ENCODE data around the gene HHAT. TPM values are rescaled to one million over a fixed set of nuclear protein-coding genes. Genes with fewer than 3 reads are reported as not detected.
"Not testable (repeated sequence)": the region's sequence is repeated elsewhere in the genome, so short reads cannot be mapped to it uniquely, and the experiment has no call there.

Gene HHAT
- total and polyA plus RNA-seq, 9 of the 15 experiments (the other 6 are each of a cell fraction or from before 2014, with no cell fraction given): 0.07 to 0.16 (median 0.13) TPM; not detected in 1

DNA sequence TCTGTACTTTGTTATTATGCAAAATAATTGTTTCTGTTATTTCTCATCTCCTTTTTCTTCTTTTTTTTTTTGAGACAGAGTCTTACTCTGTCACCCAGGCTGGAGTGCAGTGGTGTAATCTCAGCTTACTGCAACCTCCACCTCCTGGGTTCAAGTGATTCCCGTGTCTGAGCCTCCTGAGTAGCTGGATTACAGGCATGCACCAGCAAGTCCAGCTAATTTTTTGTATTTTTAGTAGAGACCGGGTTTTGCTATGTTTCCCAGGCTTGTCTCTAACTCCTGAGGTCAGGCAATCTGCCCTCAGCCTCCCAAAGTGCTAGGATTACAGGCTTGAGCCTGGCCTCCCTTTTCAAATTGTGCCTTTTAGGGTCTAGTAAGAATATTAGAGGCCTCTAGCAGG lies 77.6 kb downstream of the HHAT start:
- not testable (repeated sequence) for H3K4me3 ChIP-seq; ATAC-seq; BruUV-seq (replicated peaks); H2AFZ ChIP-seq (ENCODE audit: low read depth, low read length); H3K9me3 ChIP-seq (replicated peaks; ENCODE audit: control insufficient read depth, insufficient read depth, low read depth, low read length); H3K4me1 ChIP-seq (replicated peaks in 1 of 2; ENCODE audit: control insufficient read depth in 2 of 2, insufficient read depth in 2 of 2, low read length in 2 of 2); H3K9me1 ChIP-seq (ENCODE audit: control insufficient read depth, insufficient read depth, low read length); H3K4me2 ChIP-seq (ENCODE audit: insufficient read depth, low read length); H4K20me1 ChIP-seq (replicated peaks; ENCODE audit: control insufficient read depth, insufficient read depth, low read length); H3K79me2 ChIP-seq (ENCODE audit: control insufficient read depth, insufficient read depth, low read length); H3K27ac ChIP-seq (ENCODE audit: extremely low read depth, low read depth, low read length); H3K27me3 ChIP-seq (ENCODE audit: control insufficient read depth in 2 of 2, insufficient read depth in 2 of 2, low read length in 2 of 2); H3K36me3 ChIP-seq (ENCODE audit: control insufficient read depth, insufficient read depth, low read length); H3K9ac ChIP-seq (ENCODE audit: insufficient read depth in 1 of 2, low read depth in 2 of 2, low read length in 2 of 2); DNase-seq (ENCODE audit: extremely low read depth in 1 of 4, low spot score in 3 of 4); FAIRE-seq
- ChIA-PET POLR2A (interaction anchor here (0.7 kb wide), 1 partner anchor 800 kb away, joined by 4 read pairs; no protein-coding TSS in a partner anchor), CTCF (ENCODE audit: low intra/inter-chr PET ratio) (interaction anchor here (0.6 to 1.9 kb wide), 3 partner anchors 141 to 730 kb away, joined by 4 to 18 read pairs (median 8); partner anchors contain the start of gene KCNH1)
- in situ Hi-C loops (cut with MboI): loop anchor here (10.0 to 25.0 kb wide), 2 partner anchors 728 to 1256 kb away; partner anchors contain the start of gene KCNH1
- intact Hi-C loops (cut with micrococcal nuclease): loop anchor here (5.0 kb wide), 1 partner anchor 176 kb away; no protein-coding TSS in a partner anchor
- WGBS (ENCODE audit: insufficient coverage, low coverage, missing lambda C conversion rate): 0% methylated on average over 2 of the region's 2 CpGs

DNA sequence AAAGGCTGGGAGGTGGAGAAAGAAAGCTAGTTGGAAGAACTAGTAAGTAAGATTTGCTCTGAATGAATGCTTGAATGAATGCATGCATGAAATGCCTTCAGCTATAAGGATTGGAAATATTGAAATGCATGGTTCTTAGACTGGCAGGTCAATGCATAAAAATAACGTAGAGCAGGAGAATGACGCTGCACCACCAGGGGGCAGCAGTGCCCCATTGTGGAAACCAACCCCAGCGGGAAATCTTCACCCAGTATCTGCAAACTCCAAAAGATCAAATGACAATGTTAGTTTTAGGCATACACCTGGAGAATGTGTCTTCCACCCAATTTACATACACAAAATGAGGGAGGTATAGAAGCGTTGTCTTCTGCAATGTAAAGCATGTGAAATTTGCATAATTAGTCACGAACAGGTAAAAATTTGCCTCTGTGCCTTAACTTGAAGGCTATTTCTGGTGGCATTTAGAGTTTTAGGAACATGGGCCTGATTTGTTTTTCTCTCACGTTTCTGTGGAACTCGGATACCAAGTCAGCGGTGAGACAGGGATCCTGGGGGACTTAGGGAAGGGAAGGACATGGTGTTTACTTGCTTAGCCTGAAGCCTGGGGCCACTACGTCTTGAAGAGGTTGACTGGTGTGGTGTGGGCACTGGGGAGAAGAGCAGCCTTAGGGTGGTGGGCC lies 78.6 kb downstream of the HHAT start:
- ChIA-PET POLR2A (no interaction called here), CTCF (ENCODE audit: low intra/inter-chr PET ratio) (interaction anchor here (0.5 to 1.9 kb wide), 7 partner anchors 477 to 1656 kb away, joined by 3 to 18 read pairs (median 5); partner anchors contain the start of gene KCNH1)
- no TSS peak for BruUV-seq (replicated peaks)
- H3K9me3 ChIP-seq (replicated peaks; ENCODE audit: control insufficient read depth, insufficient read depth, low read depth, low read length): no peaks in the 10 kb centered on the region
- intact Hi-C loops (cut with micrococcal nuclease): loop anchor here (1.0 to 5.0 kb wide), 2 partner anchors 175 to 727 kb away; partner anchors contain the start of gene KCNH1
- peak; percentile 68 to 75 (median 71) for DNase-seq (ENCODE audit: extremely low read depth in 1 of 4, low spot score in 3 of 4)
- no peak overlapping the region for H3K4me3 ChIP-seq
- no peak overlapping the region for H2AFZ ChIP-seq (ENCODE audit: low read depth, low read length)
- H3K4me2 ChIP-seq (ENCODE audit: insufficient read depth, low read length): no peak overlapping the region
- no peaks in the 10 kb centered on the region for H3K36me3 ChIP-seq (ENCODE audit: control insufficient read depth, insufficient read depth, low read length)
- WGBS (ENCODE audit: insufficient coverage, low coverage, missing lambda C conversion rate): 0% methylated on average over 8 of the region's 9 CpGs
- H3K27me3 ChIP-seq (ENCODE audit: control insufficient read depth in 2 of 2, insufficient read depth in 2 of 2, low read length in 2 of 2): no peaks in the 10 kb centered on the region; a peak in 1 of 5 replicates
- H3K27ac ChIP-seq (ENCODE audit: extremely low read depth, low read depth, low read length): no peak overlapping the region
- in situ Hi-C loops (cut with MboI): loop anchor here (10.0 to 25.0 kb wide), 2 partner anchors 727 to 1255 kb away; partner anchors contain the start of gene KCNH1
- H3K9me1 ChIP-seq (ENCODE audit: control insufficient read depth, insufficient read depth, low read length): no peaks in the 10 kb centered on the region
- peak; percentile 93 for FAIRE-seq
- H4K20me1 ChIP-seq (replicated peaks; ENCODE audit: control insufficient read depth, insufficient read depth, low read length): no peaks in the 10 kb centered on the region
- no peak overlapping the region for H3K9ac ChIP-seq (ENCODE audit: insufficient read depth in 1 of 2, low read depth in 2 of 2, low read length in 2 of 2)
- H3K4me1 ChIP-seq (replicated peaks in 1 of 2; ENCODE audit: control insufficient read depth in 2 of 2, insufficient read depth in 2 of 2, low read length in 2 of 2): no peaks in the 10 kb centered on the region
- no peaks in the 10 kb centered on the region for H3K79me2 ChIP-seq (ENCODE audit: control insufficient read depth, insufficient read depth, low read length)
- peak; percentile 91 for ATAC-seq
- TF ChIP-seq RBFOX2 (IDR thresholded peaks at IDR 0.05; ENCODE audit: low read depth, low read length): no peak
- no peak for TF ChIP-seq FOS (IDR thresholded peaks at IDR 0.05; ENCODE audit: extremely low read depth, insufficient read length)
- no peak for TF ChIP-seq FOSL1 (tag; conservative IDR thresholded peaks at IDR 0.05)
- TF ChIP-seq, protein P1, sequence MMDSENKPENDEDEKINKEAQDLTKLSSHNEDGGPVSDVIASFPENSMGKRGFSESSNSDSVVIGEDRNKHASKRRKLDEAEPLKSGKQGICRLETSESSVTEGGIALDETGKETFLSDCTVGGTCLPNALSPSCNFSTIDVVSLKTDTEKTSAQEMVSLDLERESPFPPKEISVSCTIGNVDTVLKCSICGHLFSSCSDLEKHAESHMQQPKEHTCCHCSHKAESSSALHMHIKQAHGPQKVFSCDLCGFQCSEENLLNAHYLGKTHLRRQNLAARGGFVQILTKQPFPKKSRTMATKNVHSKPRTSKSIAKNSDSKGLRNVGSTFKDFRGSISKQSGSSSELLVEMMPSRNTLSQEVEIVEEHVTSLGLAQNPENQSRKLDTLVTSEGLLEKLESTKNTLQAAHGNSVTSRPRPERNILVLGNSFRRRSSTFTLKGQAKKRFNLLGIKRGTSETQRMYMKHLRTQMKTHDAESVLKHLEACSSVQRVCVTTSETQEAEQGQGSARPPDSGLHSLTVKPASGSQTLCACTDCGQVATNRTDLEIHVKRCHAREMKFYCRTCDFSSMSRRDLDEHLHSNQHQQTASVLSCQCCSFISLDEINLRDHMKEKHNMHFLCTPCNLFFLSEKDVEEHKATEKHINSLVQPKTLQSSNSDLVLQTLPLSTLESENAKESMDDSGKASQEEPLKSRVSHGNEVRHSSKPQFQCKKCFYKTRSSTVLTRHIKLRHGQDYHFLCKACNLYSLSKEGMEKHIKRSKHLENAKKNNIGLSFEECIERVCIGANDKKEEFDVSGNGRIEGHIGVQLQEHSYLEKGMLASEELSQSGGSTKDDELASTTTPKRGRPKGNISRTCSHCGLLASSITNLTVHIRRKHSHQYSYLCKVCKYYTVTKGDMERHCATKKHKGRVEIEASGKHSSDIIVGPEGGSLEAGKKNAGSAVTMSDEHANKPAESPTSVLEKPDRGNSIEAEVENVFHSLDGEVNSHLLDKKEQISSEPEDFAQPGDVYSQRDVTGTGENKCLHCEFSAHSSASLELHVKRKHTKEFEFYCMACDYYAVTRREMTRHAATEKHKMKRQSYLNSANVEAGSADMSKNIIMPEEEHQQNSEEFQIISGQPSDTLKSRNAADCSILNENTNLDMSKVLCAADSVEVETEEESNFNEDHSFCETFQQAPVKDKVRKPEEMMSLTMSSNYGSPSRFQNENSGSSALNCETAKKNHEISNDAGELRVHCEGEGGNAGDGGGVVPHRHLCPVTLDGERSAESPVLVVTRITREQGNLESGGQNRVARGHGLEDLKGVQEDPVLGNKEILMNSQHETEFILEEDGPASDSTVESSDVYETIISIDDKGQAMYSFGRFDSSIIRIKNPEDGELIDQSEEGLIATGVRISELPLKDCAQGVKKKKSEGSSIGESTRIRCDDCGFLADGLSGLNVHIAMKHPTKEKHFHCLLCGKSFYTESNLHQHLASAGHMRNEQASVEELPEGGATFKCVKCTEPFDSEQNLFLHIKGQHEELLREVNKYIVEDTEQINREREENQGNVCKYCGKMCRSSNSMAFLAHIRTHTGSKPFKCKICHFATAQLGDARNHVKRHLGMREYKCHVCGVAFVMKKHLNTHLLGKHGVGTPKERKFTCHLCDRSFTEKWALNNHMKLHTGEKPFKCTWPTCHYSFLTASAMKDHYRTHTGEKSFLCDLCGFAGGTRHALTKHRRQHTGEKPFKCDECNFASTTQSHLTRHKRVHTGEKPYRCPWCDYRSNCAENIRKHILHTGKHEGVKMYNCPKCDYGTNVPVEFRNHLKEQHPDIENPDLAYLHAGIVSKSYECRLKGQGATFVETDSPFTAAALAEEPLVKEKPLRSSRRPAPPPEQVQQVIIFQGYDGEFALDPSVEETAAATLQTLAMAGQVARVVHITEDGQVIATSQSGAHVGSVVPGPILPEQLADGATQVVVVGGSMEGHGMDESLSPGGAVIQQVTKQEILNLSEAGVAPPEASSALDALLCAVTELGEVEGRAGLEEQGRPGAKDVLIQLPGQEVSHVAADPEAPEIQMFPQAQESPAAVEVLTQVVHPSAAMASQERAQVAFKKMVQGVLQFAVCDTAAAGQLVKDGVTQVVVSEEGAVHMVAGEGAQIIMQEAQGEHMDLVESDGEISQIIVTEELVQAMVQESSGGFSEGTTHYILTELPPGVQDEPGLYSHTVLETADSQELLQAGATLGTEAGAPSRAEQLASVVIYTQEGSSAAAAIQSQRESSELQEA (IDR thresholded peaks at IDR 0.05; ENCODE audit: low read depth): no peak
- 0 out of 2 replicates have a peak, but pooled peaks have one; percentile 15 for TF ChIP-seq CREB1 (IDR thresholded peaks at IDR 0.05)
- TF ChIP-seq CREB1 (CRISPR knock-in tag; IDR thresholded peaks at IDR 0.05): no peak
